ENCODE data around the gene EVC2. TPM values are rescaled to one million over a fixed set of nuclear protein-coding genes. Genes with fewer than 3 reads are reported as not detected.

Gene EVC2
- total and polyA plus RNA-seq, 10 of the 15 experiments (the other 5 are each of a cell fraction or from before 2014, with no cell fraction given): 0.34 to 10.4 (median 5.6) TPM

DNA sequence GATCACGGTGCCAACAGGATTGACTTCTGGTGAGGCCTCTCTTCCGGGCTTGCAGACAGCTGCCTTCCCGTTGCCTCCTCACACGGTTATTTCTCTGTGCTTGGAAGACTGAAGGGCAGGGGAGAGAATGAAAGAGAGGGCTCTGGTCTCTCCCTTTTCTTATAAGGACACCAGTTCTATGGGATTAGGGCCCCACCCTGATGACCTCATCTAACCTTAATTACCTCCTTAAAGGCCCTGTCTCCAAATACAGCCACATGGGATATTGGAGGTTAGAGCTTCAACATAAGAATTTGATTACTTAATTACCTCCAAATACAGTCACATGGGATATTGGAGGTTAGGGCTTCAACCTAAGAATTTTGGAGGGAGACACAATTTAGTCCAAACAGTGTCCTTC, 49.2 kb upstream of the EVC2 start:
- H4K20me1 ChIP-seq (ENCODE audit: control insufficient read depth, insufficient read depth): no peaks in the 10 kb centered on the region
- peaks cover 0 to 2% of the 10 kb centered on the region in 2 experiments; a peak in 2 of 4 replicates for H3K36me3 ChIP-seq (ENCODE audit: control insufficient read depth in 2 of 2, insufficient read depth in 2 of 2, low read length in 1 of 2)
- no peak overlapping the region for H3K9ac ChIP-seq (ENCODE audit: control insufficient read depth, insufficient read depth, low read length)
- RAD21 ChIA-PET (ENCODE audit: unreplicated experiment): no interaction called here
- H2AFZ ChIP-seq (ENCODE audit: control insufficient read depth, low read depth, low read length): no peak overlapping the region
- CTCF ChIA-PET: no interaction called here
- no peak for TF ChIP-seq ZSCAN29 (IDR thresholded peaks at IDR 0.05)
- no peak for TF ChIP-seq SMAD1 (IDR thresholded peaks at IDR 0.05; ENCODE audit: low read depth, partially characterized antibody)
- TF ChIP-seq CBFB (IDR thresholded peaks at IDR 0.05; ENCODE audit: low read depth): no peak
- TF ChIP-seq TCF3 (IDR thresholded peaks at IDR 0.05; ENCODE audit: borderline replicate concordance, insufficient read depth, low read depth, low read length): no peak
- TF ChIP-seq NBN (IDR thresholded peaks at IDR 0.05): no peak
- TF ChIP-seq MTA2 (IDR thresholded peaks at IDR 0.05; ENCODE audit: low read depth): no peak
- TF ChIP-seq BCL11A (IDR thresholded peaks at IDR 0.05; ENCODE audit: low read depth, low read length): no peak
- TF ChIP-seq NFYB (IDR thresholded peaks at IDR 0.05; ENCODE audit: insufficient read depth, low read depth, low read length): no peak
- TF ChIP-seq RELA (IDR thresholded peaks at IDR 0.05; ENCODE audit: borderline replicate concordance, partially characterized antibody): no peak
- TF ChIP-seq NFIC (IDR thresholded peaks at IDR 0.05; ENCODE audit: low read depth, low read length): no peak
- no peak for TF ChIP-seq SIX5 (IDR thresholded peaks at IDR 0.05; ENCODE audit: low read depth, low read length, severe bottlenecking)
- no peak for TF ChIP-seq ZNF622 (IDR thresholded peaks at IDR 0.05)
- TF ChIP-seq NRF1 (conservative IDR thresholded peaks at IDR 0.05; ENCODE audit: low read depth, low read length): no peak
- TF ChIP-seq RCOR1 (conservative IDR thresholded peaks at IDR 0.05; ENCODE audit: low read depth, low read length): no peak
- no peak for TF ChIP-seq ZBED1 (IDR thresholded peaks at IDR 0.05; ENCODE audit: borderline replicate concordance)
- H3K4me3 ChIP-seq: no peak overlapping the region
- no peak overlapping the region for H3K4me2 ChIP-seq (ENCODE audit: control insufficient read depth, insufficient read depth)
- SMC1A ChIA-PET (ENCODE audit: uncharacterized antibody, unreplicated experiment): interaction anchor here (1.0 kb wide), 1 partner anchor 12 kb away, joined by 3 read pairs; no protein-coding TSS in a partner anchor
- BruUV-seq (replicated peaks): no TSS peak
- H3K27ac ChIP-seq (ENCODE audit: control insufficient read depth, insufficient read depth): peak overlapping the region; percentile 27; the same call in 1 of the 2 replicates
- FAIRE-seq: no peak
- no peaks in the 10 kb centered on the region; the same call in 2 of the 3 replicates for H3K9me3 ChIP-seq (replicated peaks; ENCODE audit: control insufficient read depth, insufficient read depth, low read length)
- no peak for ATAC-seq
- intact Hi-C loops (cut with micrococcal nuclease; ENCODE audit: unreplicated experiment) (no loop called here), in situ Hi-C loops (cut with MboI) (no loop called here)
- 79% methylated on average over 4 of the region's 4 CpGs for WGBS (ENCODE audit: insufficient coverage, insufficient replicate concordance, low lambda C conversion rate, missing lambda C conversion rate)
- H3K27me3 ChIP-seq (replicated peaks in 1 of 2; ENCODE audit: control insufficient read depth in 2 of 2, insufficient read depth in 2 of 2, low read length in 1 of 2): no peaks in the 10 kb centered on the region
- POLR2A ChIA-PET: no interaction called here
- H3K79me2 ChIP-seq (ENCODE audit: control insufficient read depth, insufficient read depth, low read length): no peaks in the 10 kb centered on the region
- DNase-seq (ENCODE audit: low read depth, low spot score): no peak
- no peaks in the 10 kb centered on the region; the same call in 1 of the 2 replicates for H3K4me1 ChIP-seq (ENCODE audit: control insufficient read depth, insufficient read depth, low read length)

All from GM12878 (cell line).